ENCODE measurements around the gene RNF217.
"Not testable (repeated sequence)": the region's sequence is repeated elsewhere in the genome, so short reads cannot be mapped to it uniquely, and the experiment has no call there.

RNF217 gene

DNA sequence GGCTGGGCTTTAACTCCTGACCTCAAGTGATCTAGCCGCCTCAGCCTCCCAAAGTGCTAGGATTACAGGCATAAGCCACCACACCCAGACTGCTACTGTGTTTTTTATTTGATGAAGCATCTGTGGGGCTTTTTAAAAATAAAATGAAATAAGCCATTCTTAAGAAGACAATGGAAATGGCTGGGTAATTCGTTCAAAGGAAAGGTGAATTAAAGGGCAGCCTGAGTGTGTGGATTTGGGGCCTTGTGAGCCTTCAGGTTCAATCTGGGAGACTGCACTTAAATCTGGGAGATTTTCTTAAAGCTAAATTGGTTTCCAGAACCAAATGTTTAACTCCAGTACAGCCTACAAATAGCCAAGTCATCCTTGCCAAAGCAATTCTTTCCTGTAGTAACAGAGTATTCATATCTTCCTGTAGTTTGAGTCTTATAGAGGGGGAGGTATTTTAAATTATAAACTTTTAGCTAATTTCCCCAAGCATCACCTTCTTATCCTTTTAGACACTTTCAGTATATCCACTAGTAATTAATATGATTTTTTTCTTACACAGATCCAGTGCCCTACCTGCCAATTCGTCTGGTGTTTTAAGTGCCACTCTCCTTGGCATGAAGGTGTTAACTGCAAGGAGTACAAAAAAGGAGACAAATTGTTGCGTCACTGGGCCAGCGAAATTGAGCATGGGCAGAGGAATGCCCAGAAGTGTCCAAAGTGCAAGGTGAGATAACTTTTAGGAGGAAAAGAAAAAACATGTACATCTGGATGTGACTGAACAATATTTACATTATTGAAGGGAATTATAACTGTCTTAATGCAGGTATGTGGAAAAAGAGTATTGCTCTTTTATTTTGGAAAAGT is 95.4 kb downstream of the RNF217 start:
- no peak for DNase-seq (ENCODE audit: low read depth)

DNA sequence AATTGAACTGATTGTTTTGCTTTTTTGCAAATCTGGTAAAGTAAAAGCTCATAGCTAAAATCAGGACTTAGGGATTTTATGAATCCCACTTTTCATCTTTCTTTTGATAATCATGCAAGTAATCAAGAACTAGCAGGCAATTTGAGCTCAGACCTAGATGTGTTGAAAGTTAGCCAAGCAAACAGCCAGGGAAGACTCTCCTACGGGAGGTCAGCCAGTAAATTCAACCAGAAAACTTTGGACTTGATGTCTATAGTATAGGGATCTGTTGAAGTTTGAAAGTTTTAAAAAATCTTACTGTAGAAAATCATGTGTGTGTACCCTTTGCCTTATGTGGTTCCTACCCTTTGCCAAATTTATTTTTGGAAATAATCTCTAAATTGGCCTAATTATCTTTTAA is 96.3 kb downstream of the RNF217 start:
- DNase-seq (ENCODE audit: low read depth), result no peak

DNA sequence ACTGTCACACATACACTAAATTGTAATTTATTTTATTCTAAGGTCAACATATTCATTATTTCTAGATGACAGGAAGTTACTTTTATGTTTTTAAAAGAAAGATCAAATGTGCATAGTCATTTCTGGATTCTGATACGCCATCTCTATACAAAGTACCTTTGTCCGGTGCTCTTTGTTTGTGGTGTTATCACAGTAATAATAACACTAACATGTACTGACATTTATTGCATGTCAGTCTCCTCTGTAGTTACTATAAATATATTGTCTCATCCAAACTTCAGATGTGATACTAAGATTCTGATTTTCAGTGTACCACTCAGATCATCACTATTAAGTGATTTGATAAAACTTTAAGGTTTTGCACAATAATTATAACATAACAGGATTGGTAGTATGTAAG is 101.1 kb downstream of the RNF217 start:
- no peak for DNase-seq (ENCODE audit: low read depth)

DNA sequence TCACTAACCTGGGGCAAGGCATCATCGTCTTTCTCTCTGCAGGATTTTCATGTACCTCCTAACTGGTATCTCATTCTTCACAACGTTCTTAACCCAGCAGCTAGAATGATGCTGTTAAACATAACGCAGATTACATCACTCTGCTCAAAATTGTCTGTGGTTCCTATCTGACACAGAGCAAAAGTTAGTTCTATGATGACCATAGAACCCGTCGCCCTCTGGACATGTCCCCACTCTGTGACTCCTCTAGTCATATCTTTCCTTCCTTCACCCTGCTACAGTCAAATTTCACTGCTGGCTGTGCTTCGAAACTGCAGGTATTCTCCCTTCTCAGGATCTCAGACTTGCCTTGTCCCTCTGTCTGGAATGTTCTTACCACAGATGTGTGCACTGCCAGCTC is 103.9 kb downstream of the RNF217 start:
- no peak for DNase-seq (ENCODE audit: low read depth)

DNA sequence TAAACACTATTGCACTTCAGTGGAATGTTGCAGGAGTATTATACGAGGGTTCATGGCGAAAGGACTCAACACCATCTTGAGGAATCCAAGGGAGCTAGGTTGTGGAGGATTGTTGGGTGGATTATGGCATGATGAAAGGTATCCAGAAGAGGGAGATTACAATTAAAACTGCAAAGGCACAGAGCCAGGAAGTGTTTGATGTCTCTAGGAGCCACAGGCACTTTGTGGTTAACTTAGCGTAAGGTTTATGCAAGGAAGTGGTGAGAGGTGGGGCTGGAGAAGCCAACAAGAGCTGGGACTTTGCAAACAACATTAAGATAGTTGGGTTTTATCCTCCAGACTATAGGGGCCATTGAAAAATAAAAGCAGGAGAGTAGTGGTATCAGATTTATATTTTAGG is 104.7 kb downstream of the RNF217 start:
- DNase-seq (ENCODE audit: low read depth), result no peak

DNA sequence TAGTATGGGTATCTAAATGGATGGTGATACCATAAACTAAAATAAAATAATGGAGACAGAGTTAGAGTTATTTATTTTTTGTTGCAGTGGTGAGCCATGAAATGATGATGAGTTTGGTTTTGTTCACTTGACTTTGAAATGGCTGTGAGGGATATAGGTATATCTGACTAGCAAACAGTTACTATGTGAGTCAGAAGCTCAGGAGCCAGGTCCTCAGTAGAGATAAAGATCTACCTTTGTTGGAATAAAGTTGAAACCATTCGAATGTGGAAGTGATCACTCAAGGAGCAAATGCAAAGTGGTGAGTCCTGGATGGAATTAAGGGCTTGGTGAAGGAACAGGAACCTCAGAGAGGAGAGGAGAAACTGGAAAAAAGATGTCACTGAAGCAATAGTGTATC is 105.3 kb downstream of the RNF217 start:
- DNase-seq (ENCODE audit: low read depth), result no peak

DNA sequence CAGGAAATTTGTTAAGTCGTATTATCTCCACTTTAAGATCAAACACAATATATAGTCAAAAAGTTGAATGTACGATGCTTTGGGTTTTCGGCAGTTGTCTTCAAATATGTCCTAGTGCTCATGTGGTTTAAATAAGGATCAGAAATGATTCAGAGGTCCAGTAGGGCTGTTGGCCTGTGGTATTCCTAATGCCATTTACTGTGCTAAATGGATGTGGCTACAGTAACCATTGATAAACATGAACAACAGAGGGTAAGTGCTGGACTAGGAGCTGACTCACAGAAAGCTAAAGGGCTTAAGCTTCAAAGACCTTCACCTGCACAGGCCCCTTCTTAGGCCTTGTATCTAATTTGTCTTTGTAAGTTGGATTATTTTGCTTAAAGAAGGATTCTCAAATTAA is 110.8 kb downstream of the RNF217 start:
- DNase-seq (ENCODE audit: low read depth), result no peak

DNA sequence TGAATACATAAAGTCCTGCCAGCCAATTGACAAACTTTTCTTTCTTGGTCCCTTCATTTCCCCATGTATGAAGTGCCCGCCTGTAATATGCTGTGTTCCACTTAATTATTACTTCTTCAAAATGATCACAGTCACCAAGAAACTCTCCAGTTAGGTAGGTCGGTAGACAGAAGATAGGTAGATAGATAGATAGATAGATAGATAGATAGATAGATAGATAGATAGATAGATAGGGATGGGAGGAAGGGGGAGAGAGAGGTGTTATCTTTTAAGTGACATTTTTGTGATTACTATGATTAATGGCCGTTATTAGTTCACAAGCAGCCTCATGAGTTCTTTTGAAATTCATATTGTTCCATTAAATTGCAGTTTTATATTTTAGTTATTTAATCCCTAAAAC is 111.9 kb downstream of the RNF217 start:
- no peak for DNase-seq (ENCODE audit: low read depth)

DNA sequence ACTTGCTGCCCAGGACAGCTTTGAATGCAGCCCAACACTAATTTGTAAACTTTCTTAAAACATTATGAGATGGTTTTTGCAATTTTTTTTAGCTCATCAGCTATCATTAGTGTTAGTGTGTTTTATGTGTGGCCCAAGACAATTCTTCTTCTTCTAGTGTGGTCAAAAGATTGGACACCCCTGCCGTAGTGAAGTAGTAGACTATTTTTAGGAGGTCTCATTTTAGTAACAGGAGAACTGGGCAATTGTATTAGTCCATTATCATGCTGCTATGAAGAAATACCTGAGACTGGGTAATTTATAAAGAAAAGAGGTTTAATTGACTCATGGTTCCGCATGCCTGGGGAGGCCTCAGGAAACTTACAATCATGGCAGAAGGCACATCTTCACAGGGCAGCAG is 112.8 kb downstream of the RNF217 start:
- DNase-seq (ENCODE audit: low read depth), result not testable (repeated sequence)

DNA sequence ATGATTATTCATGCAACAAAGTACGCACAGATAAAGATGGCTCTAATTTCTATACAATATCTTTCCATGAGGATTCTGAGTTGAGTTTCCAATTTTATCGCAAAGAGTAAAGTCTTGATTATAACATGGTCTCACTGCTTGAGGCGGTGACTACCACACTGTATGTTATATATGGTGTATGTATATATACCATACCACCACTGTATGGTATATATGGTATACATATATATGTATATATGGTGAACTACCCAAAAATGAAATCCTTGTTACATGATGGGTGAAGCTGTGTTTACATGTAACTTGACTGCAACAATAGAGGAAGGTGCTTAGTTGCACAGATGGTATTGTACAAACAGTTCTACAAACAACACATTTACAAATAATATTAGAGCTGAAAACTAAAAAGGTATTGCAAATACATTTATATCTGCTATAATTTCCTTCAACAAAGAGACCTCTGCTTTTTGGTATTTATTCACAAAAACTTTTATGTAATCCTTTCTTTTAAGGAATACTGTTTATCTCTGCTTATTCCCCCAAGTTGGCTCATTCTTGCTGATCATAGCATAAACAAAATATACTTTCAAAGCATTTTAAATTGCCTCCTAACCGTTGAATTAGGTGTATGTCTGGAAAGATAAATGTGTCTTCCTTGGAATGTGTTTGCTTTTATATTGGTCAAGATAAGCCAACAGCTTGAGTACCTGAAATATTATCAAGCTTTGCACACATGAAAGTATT is 113.7 kb downstream of the RNF217 start:
- no peak for DNase-seq (ENCODE audit: low read depth)

DNA sequence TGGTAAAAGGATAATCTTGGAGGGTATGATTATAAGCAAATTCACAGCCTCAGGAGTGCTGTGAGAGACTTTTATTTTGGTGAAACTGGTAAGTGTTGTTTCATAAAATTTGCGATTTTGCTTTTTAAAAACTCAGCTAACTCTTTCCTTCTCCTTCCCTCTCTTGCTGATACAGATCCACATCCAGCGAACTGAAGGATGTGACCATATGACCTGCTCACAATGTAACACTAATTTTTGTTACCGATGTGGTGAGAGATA is 114.2 kb downstream of the RNF217 start:
- DNase-seq (ENCODE audit: low read depth), result no peak

DNA sequence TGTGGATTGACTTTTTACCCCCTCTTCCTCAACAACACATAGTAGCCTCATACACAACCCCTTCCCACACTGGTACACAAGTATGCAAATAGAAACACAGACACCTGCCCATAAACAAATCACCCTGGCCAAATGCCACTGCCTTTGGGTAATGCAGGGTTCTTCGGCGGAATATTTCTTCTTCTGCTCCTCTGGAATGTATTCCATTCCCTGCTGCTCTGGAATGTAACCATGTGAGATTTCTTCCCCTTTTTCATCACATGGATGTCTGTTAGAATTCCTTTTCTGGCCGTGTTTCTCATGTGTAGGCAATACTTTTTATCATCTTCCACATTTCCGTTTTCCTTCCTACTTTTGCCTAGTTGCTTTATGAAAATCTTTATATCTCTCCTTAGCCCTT is 115.2 kb downstream of the RNF217 start:
- DNase-seq (ENCODE audit: low read depth), result no peak

DNA sequence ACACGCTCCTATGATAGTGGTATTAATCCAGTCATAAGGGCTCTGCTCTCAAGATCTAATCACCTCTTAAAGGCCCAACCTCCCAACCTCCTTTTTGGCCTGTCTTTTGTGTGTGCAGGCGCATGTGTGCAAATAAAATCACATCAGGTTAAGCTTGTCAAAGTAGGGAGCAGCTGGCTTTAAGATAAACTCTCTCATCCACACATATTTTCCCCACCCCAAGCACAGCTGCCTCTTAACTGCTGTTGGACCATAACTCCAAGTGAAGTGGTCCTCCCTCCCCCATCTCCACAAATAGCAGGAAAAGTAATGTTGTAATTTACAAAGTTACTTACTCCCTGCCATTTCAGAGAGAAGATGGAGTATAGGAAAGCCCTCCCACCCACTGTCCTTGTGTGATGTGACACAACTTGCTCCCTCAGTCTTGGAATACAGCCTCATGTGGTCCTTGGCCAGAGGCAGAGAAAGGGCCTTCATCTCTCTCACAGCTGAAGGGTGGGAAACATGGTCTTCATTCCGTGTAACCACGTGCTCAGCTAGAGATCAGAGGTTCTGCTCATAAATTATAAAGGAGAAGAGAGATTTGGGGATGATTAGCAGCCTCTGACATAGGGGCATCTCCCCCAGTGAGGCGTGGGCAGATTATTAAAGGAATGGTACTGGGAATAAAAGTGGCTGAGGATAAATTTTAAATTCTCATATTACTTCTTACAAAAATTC is 116.5 kb downstream of the RNF217 start:
- no peak for DNase-seq (ENCODE audit: low read depth)

DNA sequence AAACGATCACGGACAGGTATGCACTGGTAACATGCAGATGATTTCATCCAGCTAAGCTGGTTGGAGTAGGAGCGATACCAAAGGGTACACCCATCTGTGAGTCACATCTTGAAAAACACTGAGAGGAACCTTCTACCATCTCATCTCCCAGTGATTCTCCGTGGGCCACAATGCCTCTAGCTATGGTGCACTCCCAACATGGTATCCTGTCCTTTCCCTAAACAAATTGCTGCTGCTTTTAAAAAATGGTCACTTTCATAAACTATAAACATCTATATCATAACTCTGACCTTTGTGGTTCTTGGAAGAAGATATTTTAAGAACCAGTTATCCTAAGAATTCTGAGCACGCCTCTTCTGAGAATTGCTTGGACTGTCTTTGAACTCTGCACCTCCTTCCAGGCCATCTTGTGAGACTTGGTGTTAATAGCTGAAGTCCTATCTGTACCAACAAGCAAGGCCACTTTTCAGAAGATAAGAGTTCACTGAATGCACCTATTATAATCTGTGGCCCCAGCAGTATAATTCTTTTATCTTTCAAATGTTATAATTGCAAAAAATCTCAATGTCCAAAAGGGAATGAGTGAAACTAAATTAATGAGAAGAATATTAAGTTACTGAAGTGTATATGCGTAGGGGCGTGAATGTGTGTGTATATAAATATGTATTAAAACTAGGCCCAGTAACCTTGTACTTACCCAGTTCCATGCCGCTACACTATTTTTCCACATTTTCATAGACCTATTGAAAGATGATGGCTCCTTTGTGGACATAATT is 120.9 kb downstream of the RNF217 start:
- no peak for DNase-seq (ENCODE audit: low read depth)

DNA sequence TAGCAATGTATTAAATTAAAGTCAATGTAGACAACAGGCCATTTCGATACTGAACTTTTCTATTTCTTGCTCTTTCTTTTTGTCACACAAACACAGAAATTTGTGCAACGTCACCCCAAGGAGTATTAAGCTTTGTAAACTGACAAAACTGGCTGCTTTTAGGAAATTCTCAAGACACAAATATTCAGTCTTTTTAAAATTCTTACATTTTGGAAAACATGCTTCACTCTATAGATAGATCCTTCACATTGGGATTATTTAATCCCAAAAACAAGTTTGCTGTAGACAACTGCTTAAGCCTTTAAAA is 121.4 kb downstream of the RNF217 start:
- DNase-seq (ENCODE audit: low read depth), result no peak

DNA sequence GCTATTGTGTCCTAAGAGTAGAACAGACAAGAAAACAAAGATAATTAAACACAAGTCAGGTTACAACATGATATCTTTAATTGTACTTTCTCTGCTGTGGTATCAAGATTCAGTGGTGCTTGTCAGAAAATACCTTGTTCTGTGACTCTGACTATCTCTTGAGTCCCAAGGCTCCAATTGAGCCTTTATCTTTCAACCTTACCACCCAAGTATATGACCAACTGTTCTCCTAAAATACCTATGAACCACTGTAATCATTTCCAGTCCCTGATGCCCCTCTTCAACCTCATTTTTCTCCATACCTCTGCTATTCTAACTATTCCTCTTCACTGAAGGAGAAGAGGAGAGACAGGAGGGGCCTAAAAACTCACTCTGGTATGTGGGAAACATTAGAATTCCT is 124.5 kb downstream of the RNF217 start:
- DNase-seq (ENCODE audit: low read depth), result no peak

DNA sequence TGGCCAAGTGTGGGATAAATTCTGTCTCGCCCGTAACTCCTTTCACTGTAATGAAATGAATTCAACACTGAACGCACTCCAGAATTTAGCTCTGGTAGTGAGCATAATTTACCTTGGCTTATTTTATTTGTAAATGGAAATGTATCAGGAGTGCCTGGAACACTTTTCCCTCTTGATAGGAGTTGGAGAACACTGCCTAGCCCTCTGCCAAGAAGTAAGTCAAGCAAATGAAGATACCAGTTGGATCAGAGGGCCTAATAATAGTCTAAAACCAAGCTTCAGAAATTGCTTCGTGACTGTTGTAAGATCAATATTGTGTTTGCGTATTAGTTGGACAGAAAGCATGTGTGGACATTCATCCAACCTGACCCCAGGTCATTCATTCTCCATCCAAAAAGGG is 126.7 kb downstream of the RNF217 start:
- no peak for DNase-seq (ENCODE audit: low read depth)

DNA sequence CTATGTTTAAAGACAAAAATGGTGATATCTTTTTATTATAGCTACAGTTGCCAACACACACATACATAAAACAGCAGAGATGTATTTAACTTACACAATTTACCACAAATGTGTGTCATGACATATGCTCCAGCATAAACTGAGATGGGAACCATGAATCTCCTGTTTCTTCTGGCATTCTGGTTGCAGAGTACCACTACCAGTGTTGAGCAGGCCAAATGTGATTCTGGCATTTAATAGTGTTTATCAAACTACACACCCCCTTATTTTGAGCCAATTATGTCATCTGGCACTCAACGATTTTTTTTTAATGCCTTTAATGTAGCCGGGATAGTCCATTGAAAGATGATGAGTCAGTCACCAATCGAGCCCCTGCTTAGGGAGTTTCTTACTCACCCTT is 132.3 kb downstream of the RNF217 start:
- no peak for DNase-seq (ENCODE audit: low read depth)

DNA sequence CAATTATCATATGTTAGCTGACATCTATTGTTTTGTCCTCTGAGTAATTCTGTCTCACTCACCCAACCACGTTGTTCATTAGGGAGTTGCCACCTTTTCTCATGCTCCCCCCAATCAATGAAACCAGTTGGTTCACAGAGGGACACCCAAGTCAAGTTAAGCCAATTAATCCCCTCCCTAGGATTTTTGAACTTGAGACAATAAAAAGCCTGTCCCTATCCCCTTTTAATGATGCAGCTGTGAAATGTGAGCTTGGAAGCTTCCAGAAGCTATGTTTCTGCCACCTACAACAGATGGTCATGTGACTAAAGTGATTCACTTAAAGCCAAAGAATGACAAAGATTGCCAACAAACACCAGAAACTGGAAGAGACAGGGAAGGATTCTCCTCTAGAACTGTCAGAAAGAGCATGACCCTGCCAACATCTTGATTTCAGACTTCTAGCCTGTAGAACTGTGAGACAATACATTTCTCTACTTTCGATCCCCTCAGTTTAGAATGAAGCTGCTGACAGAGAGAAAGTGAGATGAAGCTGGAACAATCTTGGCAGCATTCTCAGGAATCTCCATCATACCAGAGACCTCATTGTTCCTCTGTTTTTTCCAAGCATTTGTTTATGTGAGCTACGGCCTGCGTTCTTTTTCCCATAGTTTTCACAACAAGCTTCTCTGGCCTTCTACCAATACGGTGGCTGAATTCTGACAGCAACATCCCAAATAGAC is 133.5 kb downstream of the RNF217 start:
- DNase-seq (ENCODE audit: low read depth), result no peak

DNA sequence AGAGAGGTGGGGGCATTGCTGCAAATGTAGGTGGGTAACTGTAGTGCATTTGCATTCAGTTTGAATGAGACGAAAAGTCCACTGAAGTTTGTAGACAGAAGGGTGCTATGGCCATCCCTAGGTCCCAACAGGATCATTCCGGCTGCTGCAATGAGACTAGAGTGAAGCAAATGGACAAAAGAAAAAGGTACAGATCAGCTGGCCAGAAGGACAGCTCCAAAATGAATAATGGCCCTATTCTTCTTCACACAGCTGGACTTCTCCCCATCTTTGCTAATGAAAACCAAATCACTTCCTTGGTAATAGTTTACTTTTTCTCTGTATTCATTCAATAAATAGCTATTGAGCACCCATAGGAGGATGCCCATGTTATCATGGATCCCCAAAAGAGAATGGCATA is 134.9 kb downstream of the RNF217 start:
- no peak for DNase-seq (ENCODE audit: low read depth)

DNA sequence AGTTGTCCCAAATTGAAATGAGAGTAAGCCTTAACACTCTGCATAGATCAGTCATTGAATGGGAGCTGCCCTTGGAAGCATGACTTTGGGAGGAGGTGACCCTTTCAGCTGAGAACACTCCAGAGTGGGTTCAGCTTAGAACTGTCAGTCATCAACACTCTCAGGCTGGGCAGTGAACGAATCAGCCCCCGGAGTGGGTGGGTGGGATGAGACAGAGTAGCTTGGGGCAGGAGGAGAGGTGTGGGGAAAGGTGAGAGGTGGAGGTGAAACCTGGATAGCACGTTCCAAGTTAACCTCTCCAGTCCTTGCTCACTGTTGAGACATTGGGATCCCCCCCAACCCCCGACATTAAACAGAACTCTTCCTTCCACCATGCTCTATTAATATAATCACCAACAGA is 136.0 kb downstream of the RNF217 start:
- no peak for DNase-seq (ENCODE audit: low read depth)

Data from HS-5 (cell line).